NB4 (cell line): ENCODE measurements around the gene ARID1B.

Experiments
- POLR2A ChIP-seq: IDR thresholded peaks from 2 replicates; pipeline ENCODE4 v1.6.1; 2011; ENCODE audit warnings: mild to moderate bottlenecking; ENCODE audit not compliant: insufficient read length; ENCODE audit errors: extremely low read depth
- TF ChIP-seq, protein P1 (sequence below): IDR thresholded peaks from one replicate; pipeline ENCODE4 v1.5.1; 2012; ENCODE audit warnings: low read depth, low read length

GRCh38 chr6:156782691-156783320, 5.6 kb downstream of the ARID1B start:
- TF ChIP-seq, protein P1, sequence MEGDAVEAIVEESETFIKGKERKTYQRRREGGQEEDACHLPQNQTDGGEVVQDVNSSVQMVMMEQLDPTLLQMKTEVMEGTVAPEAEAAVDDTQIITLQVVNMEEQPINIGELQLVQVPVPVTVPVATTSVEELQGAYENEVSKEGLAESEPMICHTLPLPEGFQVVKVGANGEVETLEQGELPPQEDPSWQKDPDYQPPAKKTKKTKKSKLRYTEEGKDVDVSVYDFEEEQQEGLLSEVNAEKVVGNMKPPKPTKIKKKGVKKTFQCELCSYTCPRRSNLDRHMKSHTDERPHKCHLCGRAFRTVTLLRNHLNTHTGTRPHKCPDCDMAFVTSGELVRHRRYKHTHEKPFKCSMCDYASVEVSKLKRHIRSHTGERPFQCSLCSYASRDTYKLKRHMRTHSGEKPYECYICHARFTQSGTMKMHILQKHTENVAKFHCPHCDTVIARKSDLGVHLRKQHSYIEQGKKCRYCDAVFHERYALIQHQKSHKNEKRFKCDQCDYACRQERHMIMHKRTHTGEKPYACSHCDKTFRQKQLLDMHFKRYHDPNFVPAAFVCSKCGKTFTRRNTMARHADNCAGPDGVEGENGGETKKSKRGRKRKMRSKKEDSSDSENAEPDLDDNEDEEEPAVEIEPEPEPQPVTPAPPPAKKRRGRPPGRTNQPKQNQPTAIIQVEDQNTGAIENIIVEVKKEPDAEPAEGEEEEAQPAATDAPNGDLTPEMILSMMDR = no peak
- TF ChIP-seq POLR2A = no peak
